HCT116 (cell line): Measurements from ENCODE around the gene SPOPL.

ENCODE experiments used
- ATF3 ChIP-seq: IDR thresholded peaks from 2 replicates; pipeline ENCODE4 v1.6.1; 2012
- CTCF ChIP-seq, 3 experiments: fragments of 200-600 bp in 1 of 3; sonication (generic) in 1 of 3; IDR thresholded peaks in 2 of 3; conservative IDR thresholded peaks in 1 of 3; 2 replicates each; pipeline ENCODE4 v1.5.1; 2012 to 2017; ENCODE audit warnings: low read depth in 2 of 3, low read length in 2 of 3, antibody characterized with exemption in 1 of 3, borderline replicate concordance in 1 of 3, control low read depth in 1 of 3, mild to moderate bottlenecking in 1 of 3, mixed read lengths in 1 of 3, mixed run types in 1 of 3, moderate library complexity in 1 of 3; ENCODE audit not compliant: insufficient read depth in 1 of 3
- EGR1 ChIP-seq: IDR thresholded peaks from 2 replicates; pipeline ENCODE4 v1.6.1; 2012; ENCODE audit warnings: low read depth
- ELF1 ChIP-seq: IDR thresholded peaks from 2 replicates; pipeline ENCODE4 v1.6.1; 2012; ENCODE audit warnings: low read depth, borderline replicate concordance
- EZH2 ChIP-seq: fragments of 200-600 bp; sonication (generic); IDR thresholded peaks from 2 replicates; pipeline ENCODE4 v1.6.1; 2017; ENCODE audit warnings: antibody characterized with exemption, mixed run types
- EZH2phosphoT487 ChIP-seq: fragments of 200-600 bp; IDR thresholded peaks from 2 replicates; pipeline ENCODE4 v1.6.1; 2018; ENCODE audit warnings: antibody characterized with exemption, borderline replicate concordance
- MAX ChIP-seq: IDR thresholded peaks from 2 replicates; pipeline ENCODE4 v1.6.1; 2012
- POLR2A ChIP-seq: IDR thresholded peaks from 2 replicates; pipeline ENCODE4 v1.7.0; 2011; ENCODE audit warnings: borderline replicate concordance; ENCODE audit not compliant: insufficient read depth, insufficient read length; ENCODE audit errors: extremely low read depth
- POLR2AphosphoS5 ChIP-seq: IDR thresholded peaks from 2 replicates; pipeline ENCODE4 v1.6.1; 2011; ENCODE audit warnings: mild to moderate bottlenecking, low read depth, low read length, moderate library complexity
- REST ChIP-seq: IDR thresholded peaks from 2 replicates; pipeline ENCODE4 v1.6.1; 2012; ENCODE audit warnings: low read depth
- SRF ChIP-seq: IDR thresholded peaks from 2 replicates; pipeline ENCODE4 v1.6.1; 2012; ENCODE audit warnings: low read depth
- ZBTB33 ChIP-seq: IDR thresholded peaks from 2 replicates; pipeline ENCODE4 v1.6.1; 2011; ENCODE audit warnings: mild to moderate bottlenecking, low read length, moderate library complexity; ENCODE audit not compliant: insufficient replicate concordance; ENCODE audit errors: extremely low read depth
- ZFX ChIP-seq: fragments of 450-650 bp; IDR thresholded peaks from 2 replicates; pipeline ENCODE4 v1.6.1; 2017

- TF ChIP-seq EZH2 = no peak
- no peak for TF ChIP-seq CTCF (IDR thresholded peaks at IDR 0.05 in 2 of 3, conservative IDR thresholded peaks at IDR 0.05 in 1 of 3; ENCODE audit: borderline replicate concordance in 1 of 3, insufficient read depth in 1 of 3, low read depth in 2 of 3, low read length in 2 of 3)
- no peak for TF ChIP-seq ZFX
- no peak for TF ChIP-seq EZH2phosphoT487
- TF ChIP-seq REST = no peak
- no peak for TF ChIP-seq ATF3
- TF ChIP-seq MAX = no peak
- no peak for TF ChIP-seq POLR2A
- no peak for TF ChIP-seq ELF1
- TF ChIP-seq ZBTB33 = no peak
- TF ChIP-seq POLR2AphosphoS5 = no peak
- TF ChIP-seq SRF = no peak
- no peak for TF ChIP-seq EGR1
Observed at GRCh38 chr2:138503087-138503442, 1.5 kb downstream of the SPOPL start.
